Lower lobe of right lung (tissue), 2 donors: ENCODE results near the gene ATP1A4. TPM values are rescaled to one million over a fixed set of nuclear protein-coding genes. Genes with fewer than 3 reads are reported as not detected.
A peak's percentile ranks its signal among the peaks of the same experiment; 100 is the strongest.

ENCODE experiments used
- ATAC-seq, 2 donors: fragments of 200-7000 bp; cut with Tn5 transposase; one replicate each; pipeline ENCODE4 v1.9.1; 2020 to 2022; ENCODE audit warnings: mild to moderate bottlenecking in 2 of 2, moderate library complexity in 2 of 2
- DNase-seq: peaks from one replicate; pipeline ENCODE4 v3.0.0-alpha.2; 2020
- H3K27ac ChIP-seq: fragments of 200-600 bp; one replicate; pipeline ENCODE4 v1.8.0; 2022
- H3K27me3 ChIP-seq: fragments of 200-600 bp; one replicate; pipeline ENCODE4 v1.8.0; 2022; ENCODE audit warnings: low read depth
- H3K36me3 ChIP-seq: fragments of 200-600 bp; one replicate; pipeline ENCODE4 v1.8.0; 2022; ENCODE audit warnings: mild to moderate bottlenecking
- H3K4me1 ChIP-seq: fragments of 200-600 bp; one replicate; pipeline ENCODE4 v1.8.0; 2022
- H3K4me3 ChIP-seq: fragments of 200-600 bp; one replicate; pipeline ENCODE4 v1.8.0; 2022; ENCODE audit warnings: mild to moderate bottlenecking
- H3K9me3 ChIP-seq: fragments of 200-600 bp; one replicate; pipeline ENCODE4 v1.8.0; 2022
- CTCF ChIP-seq: fragments of 200-600 bp; IDR thresholded peaks from one replicate; pipeline ENCODE4 v1.8.0; 2022; ENCODE audit warnings: antibody characterized with exemption, mild to moderate bottlenecking
- intact Hi-C: fragments of 100-400 bp; cut with DNase I; formaldehyde crosslinking; loops from one replicate; pipeline ENCODE4 v1.11.0; 2022
- total RNA-seq: library from RNA; stranded (reverse); fragmentation: NEBNext Ultra II Directional; extraction: Animal tissue kit (Norgen Biotek cat#: 25700); gene quantifications from one replicate; pipeline ENCODE4 v1.2.1, GENCODE V29; 2021
- donor health status: DM: no; HTN: yes; CAD: no; lungs with severe emphysema.

The ATP1A4 gene
- total RNA-seq, 1 donor from 2014 or later: 1.1 TPM

GRCh38 chr1:160227034-160227433, 75.6 kb downstream of the ATP1A4 start:
- Histone ChIP-seq H3K36me3 (peaks cover 100% of the 10 kb centered on the region), H3K27me3 (no peaks in the 10 kb centered on the region), H3K4me3 (no peak overlapping the region), H3K27ac (no peak overlapping the region), H3K4me1 (peaks cover 11% of the 10 kb centered on the region), H3K9me3 (no peaks in the 10 kb centered on the region)
- intact Hi-C loops: no loop called here
- TF ChIP-seq CTCF: no peak
- peak; percentile 78 to 81 for ATAC-seq
- DNase-seq: no peak

DNA sequence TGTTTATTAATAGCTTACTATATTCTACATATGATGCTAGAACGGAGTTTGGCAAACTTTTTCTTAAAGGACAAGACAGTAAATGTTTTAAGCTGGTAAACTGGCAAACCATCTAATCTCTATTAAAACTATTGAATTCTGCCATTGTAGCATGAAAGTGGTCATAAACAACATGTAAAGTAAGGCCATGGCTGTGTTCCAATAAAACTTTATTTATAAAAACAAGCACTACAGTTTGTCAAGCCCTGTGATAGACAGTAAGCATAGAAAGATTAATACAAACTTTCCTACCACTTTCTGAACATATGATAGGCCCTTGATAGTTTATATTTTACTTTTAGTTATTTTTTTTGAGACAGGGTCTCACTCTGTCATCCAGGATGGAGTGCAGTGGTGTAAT, 76.2 kb downstream of the ATP1A4 start:
- peaks cover 11% of the 10 kb centered on the region for H3K4me1 ChIP-seq
- no peak overlapping the region for H3K27ac ChIP-seq
- no peak for DNase-seq
- intact Hi-C loops: no loop called here
- no peak for TF ChIP-seq CTCF
- no peak overlapping the region for H3K4me3 ChIP-seq
- no peaks in the 10 kb centered on the region for H3K9me3 ChIP-seq
- ATAC-seq: no peak
- H3K36me3 ChIP-seq: peaks cover 100% of the 10 kb centered on the region
- no peaks in the 10 kb centered on the region for H3K27me3 ChIP-seq

- Histone ChIP-seq H3K27ac (no peak overlapping the region), H3K27me3 (no peaks in the 10 kb centered on the region), H3K9me3 (no peaks in the 10 kb centered on the region), H3K4me1 (peaks cover 11% of the 10 kb centered on the region), H3K4me3 (no peak overlapping the region), H3K36me3 (peaks cover 100% of the 10 kb centered on the region)
- TF ChIP-seq CTCF: no peak
- no peak for ATAC-seq
- no peak for DNase-seq
- intact Hi-C loops: no loop called here
Measured at GRCh38 chr1:160228431-160228830, 77.0 kb downstream of the ATP1A4 start.

DNA sequence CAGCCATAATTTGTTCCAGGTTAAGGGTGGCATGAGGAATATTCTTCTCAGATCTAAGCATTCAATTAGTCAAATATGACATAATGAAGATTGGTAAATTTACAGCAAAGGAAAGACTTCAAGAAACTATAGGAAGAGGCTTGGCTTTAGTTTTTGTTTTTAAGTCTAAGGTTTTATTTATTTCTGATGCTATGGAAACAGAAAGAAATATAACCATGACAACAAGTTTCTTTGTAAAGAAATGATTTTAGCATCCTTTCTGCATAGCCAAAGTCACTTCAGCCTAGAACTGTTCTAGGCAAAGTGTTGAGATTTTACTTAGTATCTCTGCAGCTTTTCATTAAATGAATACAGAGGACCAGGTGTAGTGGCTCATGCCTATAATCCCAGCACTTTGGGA, 81.5 kb downstream of the ATP1A4 start:
- ATAC-seq: no peak
- Histone ChIP-seq H3K4me1 (no peaks in the 10 kb centered on the region), H3K4me3 (no peak overlapping the region), H3K9me3 (no peaks in the 10 kb centered on the region), H3K27ac (no peak overlapping the region), H3K36me3 (peaks cover 97% of the 10 kb centered on the region), H3K27me3 (no peaks in the 10 kb centered on the region)
- intact Hi-C loops: no loop called here
- no peak for TF ChIP-seq CTCF
- no peak for DNase-seq

Other genes starting within 250 kb of the ATP1A4 start
- 451 TPM for gene TAGLN2, start 226.1 kb upstream of the ATP1A4 start, total RNA-seq
- 2.0 TPM for gene IGSF9, start 206.0 kb upstream of the ATP1A4 start, total RNA-seq
- gene SLAMF9, start 197.4 kb upstream of the ATP1A4 start, total RNA-seq: not detected
- gene PIGM, start 119.6 kb upstream of the ATP1A4 start, total RNA-seq: 6.9 TPM
- gene KCNJ10, start 81.4 kb upstream of the ATP1A4 start, total RNA-seq: 0.15 TPM
- not detected for gene KCNJ9, start 70.1 kb upstream of the ATP1A4 start, total RNA-seq
- gene IGSF8, start 53.0 kb upstream of the ATP1A4 start, total RNA-seq: 35.9 TPM
- gene ATP1A2, start 35.8 kb upstream of the ATP1A4 start, total RNA-seq: 4.5 TPM
- gene CASQ1, start 39.0 kb downstream of the ATP1A4 start, total RNA-seq: 0.27 TPM
- gene PEA15, start 53.8 kb downstream of the ATP1A4 start, total RNA-seq: 132 TPM
- gene DCAF8, start 110.9 kb downstream of the ATP1A4 start, total RNA-seq: 114 TPM
- gene PEX19, start 133.5 kb downstream of the ATP1A4 start, total RNA-seq: 63.1 TPM
- gene COPA, start 191.6 kb downstream of the ATP1A4 start, total RNA-seq: 136 TPM
- 108 TPM for gene NCSTN, start 191.8 kb downstream of the ATP1A4 start, total RNA-seq
- gene NHLH1, start 215.5 kb downstream of the ATP1A4 start, total RNA-seq: 0.15 TPM
- 7.5 TPM for gene VANGL2, start 249.0 kb downstream of the ATP1A4 start, total RNA-seq